Cardiac fibroblast (primary cell): ENCODE measurements around the gene PRKCI.
"Not testable (repeated sequence)": the region's sequence is repeated elsewhere in the genome, so short reads cannot be mapped to it uniquely, and the experiment has no call there.

Source experiments
- DNase-seq, 2 donors: peaks; one replicate each; pipeline versions ENCODE4 v3.0.0 to v3.0.0-alpha.2; 2010; ENCODE audit warnings: low read depth in 2 of 2
- H3K4me3 ChIP-seq, 2 donors: replicated peaks in 1 of 2; 1 replicate in 1 of 2; 2 replicates in 1 of 2; pipeline ENCODE4 v1.5.1; 2011; ENCODE audit warnings: low read depth in 2 of 2, low read length in 2 of 2, mild to moderate bottlenecking in 2 of 2, moderate library complexity in 1 of 2
- CTCF ChIP-seq: IDR thresholded peaks from one replicate; pipeline ENCODE4 v1.5.1; 2011; ENCODE audit warnings: low read depth, mild to moderate bottlenecking, low read length, inconsistent platforms

The PRKCI gene

GRCh38 chr3:170259907-170260306 is 37.7 kb downstream of the PRKCI start:
- no peak for TF ChIP-seq CTCF
- no peak overlapping the region for H3K4me3 ChIP-seq
- DNase-seq: peak in 1 of 2 donors; percentile 11

GRCh38 chr3:170267793-170268192 is 45.6 kb downstream of the PRKCI start:
- no peak overlapping the region for H3K4me3 ChIP-seq
- TF ChIP-seq CTCF: no peak
- no peak for DNase-seq

- not testable (repeated sequence) for H3K4me3 ChIP-seq, DNase-seq
Observed at GRCh38 chr3:170269673-170270254, 47.5 kb downstream of the PRKCI start.

GRCh38 chr3:170270282-170270881 is 48.2 kb downstream of the PRKCI start:
- H3K4me3 ChIP-seq: no peak overlapping the region
- no peak for DNase-seq
- TF ChIP-seq CTCF: no peak

GRCh38 chr3:170274641-170275040 is 52.4 kb downstream of the PRKCI start:
- H3K4me3 ChIP-seq: no peak overlapping the region
- no peak for DNase-seq
- no peak for TF ChIP-seq CTCF

- no peak for DNase-seq
- H3K4me3 ChIP-seq: no peak overlapping the region
- no peak for TF ChIP-seq CTCF
Observed at GRCh38 chr3:170275832-170276231, 53.6 kb downstream of the PRKCI start.

- DNase-seq, H3K4me3 ChIP-seq: not testable (repeated sequence)
Observed at GRCh38 chr3:170277311-170277710, 55.1 kb downstream of the PRKCI start.

DNA sequence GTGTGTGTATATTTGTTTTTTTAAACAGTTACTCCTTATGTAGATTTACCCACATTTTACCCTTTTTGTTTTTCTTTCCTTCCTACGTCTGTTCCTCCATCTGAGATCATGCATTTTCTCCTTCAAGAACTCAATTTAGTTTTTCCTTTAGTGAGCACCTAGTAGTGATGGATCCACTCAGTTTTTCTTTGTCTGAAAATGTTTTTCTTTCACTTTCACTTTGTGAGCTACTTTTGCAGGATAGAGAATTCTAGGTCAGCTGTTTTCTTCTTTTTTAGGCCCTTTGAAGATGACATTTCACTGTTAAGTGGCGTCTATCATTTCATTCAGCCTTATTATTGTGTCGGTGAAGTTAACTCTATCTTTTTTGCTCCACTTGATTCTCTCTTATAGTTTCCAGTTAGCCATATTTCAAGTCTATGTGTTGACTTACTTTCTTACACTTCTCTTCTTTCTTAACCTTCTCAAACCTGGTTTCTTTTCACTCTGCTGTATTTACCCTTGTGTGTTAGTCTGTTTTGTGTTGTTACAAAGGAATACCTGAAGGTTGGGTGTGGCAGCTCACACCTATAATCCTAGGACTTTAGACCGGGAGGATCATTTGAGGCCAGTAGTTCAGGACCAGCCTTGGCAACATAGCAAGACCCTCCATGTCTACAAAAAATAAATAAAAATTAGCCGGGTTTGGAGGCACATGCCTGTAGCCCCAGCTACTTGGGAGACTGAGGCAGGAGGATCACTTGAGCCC is 55.8 kb downstream of the PRKCI start:
- no peak for DNase-seq
- no peak for TF ChIP-seq CTCF
- no peak overlapping the region for H3K4me3 ChIP-seq
